OCI-LY7 (cell line): Measurements from ENCODE around the gene FAM13A. TPM values are rescaled to one million over a fixed set of nuclear protein-coding genes. Genes with fewer than 3 reads are reported as not detected.

ENCODE experiments used
- BruUV-seq: library from RNA; stranded (reverse); fragments of 400-500 nt; replicated peaks from 2 replicates; lab custom pipeline; 2021; lab: Mats Ljungman, UMichigan
- CTCF ChIA-PET: fragments of 300-600 bp; sonication (Branson Sonifier 250); formaldehyde crosslinking; loops from one replicate; lab custom pipeline; 2022; ENCODE audit warnings: antibody characterized with exemption; ENCODE audit not compliant: unreplicated experiment; lab: Charles Lee
- POLR2A ChIA-PET: fragments of 300-600 bp; sonication (Branson Sonifier 250); formaldehyde crosslinking; loops from one replicate; lab custom pipeline; 2022; ENCODE audit warnings: antibody characterized with exemption; lab: Charles Lee
- DNase-seq: peaks from one replicate; pipeline ENCODE4 v3.0.0-alpha.2; 2015; ENCODE audit warnings: low spot score
- H2AFZ ChIP-seq: fragments of 200-600 bp; sonication (generic), shearing (Covaris generic); 2 replicates; pipeline ENCODE4 v1.6.1; 2014; ENCODE audit warnings: mild to moderate bottlenecking, antibody characterized with exemption, low read length, moderate library complexity
- H3K27ac ChIP-seq: fragments of 200-600 bp; sonication (generic); 2 replicates; pipeline ENCODE4 v1.5.1; 2014; ENCODE audit warnings: mixed run types, low read depth, mild to moderate bottlenecking, moderate library complexity, low read length, inconsistent platforms; ENCODE audit not compliant: poor library complexity, severe bottlenecking
- H3K36me3 ChIP-seq: fragments of 200-600 bp; sonication (generic); 2 replicates; pipeline ENCODE4 v1.6.1; 2014; ENCODE audit warnings: mild to moderate bottlenecking, antibody characterized with exemption, low read length, moderate library complexity, mixed read lengths; ENCODE audit not compliant: insufficient read depth
- H3K4me1 ChIP-seq: fragments of 200-600 bp; sonication (generic); 2 replicates; pipeline ENCODE4 v1.5.1; 2014; ENCODE audit warnings: mild to moderate bottlenecking, low read length; ENCODE audit not compliant: insufficient read depth, poor library complexity, severe bottlenecking
- H3K4me2 ChIP-seq: fragments of 200-600 bp; sonication (generic); 2 replicates; pipeline ENCODE4 v1.6.1; 2014; ENCODE audit warnings: mild to moderate bottlenecking, low read length
- H3K4me3 ChIP-seq: fragments of 200-600 bp; sonication (generic); 2 replicates; pipeline ENCODE4 v1.5.1; 2014; ENCODE audit warnings: mild to moderate bottlenecking, low read depth, low read length; ENCODE audit not compliant: poor library complexity, severe bottlenecking
- H3K79me2 ChIP-seq: fragments of 200-600 bp; sonication (generic); 2 replicates; pipeline ENCODE4 v1.6.1; 2016; ENCODE audit warnings: low read depth, mild to moderate bottlenecking, low read length, moderate library complexity, mixed read lengths; ENCODE audit not compliant: insufficient read depth
- H3K9me2 ChIP-seq: fragments of 200-600 bp; sonication (generic); 2 replicates; pipeline ENCODE4 v1.6.1; 2016; ENCODE audit warnings: mild to moderate bottlenecking, low read length, mixed read lengths; ENCODE audit not compliant: insufficient read depth
- H3K9me3 ChIP-seq: fragments of 200-600 bp; sonication (generic); 2 replicates; pipeline ENCODE4 v1.6.1; 2014; ENCODE audit warnings: mild to moderate bottlenecking, mixed run types, low read length, mixed read lengths
- H4K20me1 ChIP-seq: fragments of 200-600 bp; sonication (generic); 2 replicates; pipeline ENCODE4 v1.6.1; 2014; ENCODE audit warnings: mild to moderate bottlenecking, antibody characterized with exemption, low read length, moderate library complexity, mixed read lengths; ENCODE audit not compliant: insufficient read depth
- EZH2phosphoT487 ChIP-seq: fragments of 200-600 bp; sonication (generic); IDR thresholded peaks from 2 replicates; pipeline ENCODE4 v1.6.1; 2018; ENCODE audit warnings: low read depth, borderline replicate concordance, mild to moderate bottlenecking, mixed run types, antibody characterized with exemption, low read length, moderate library complexity, mixed read lengths
- intact Hi-C: fragments of 100-400 bp; cut with micrococcal nuclease; formaldehyde crosslinking; loops from one replicate; pipeline ENCODE4 v1.10.0; 2022; ENCODE audit not compliant: unreplicated experiment
- total RNA-seq, 2 experiments: library from RNA; depleted of rRNA in 1 of 2; stranded (reverse); fragments of >200 nt in 1 of 2; shearing (Covaris generic) in 1 of 2; gene quantifications; 2 replicates each; pipeline ENCODE4 v1.2.3, GENCODE V29; 2014 to 2022
- TF ChIP-seq, protein P1 (sequence below): fragments of 200-600 bp; sonication (generic); conservative IDR thresholded peaks from 2 replicates; pipeline ENCODE4 v1.5.1; 2014; ENCODE audit warnings: mild to moderate bottlenecking, antibody characterized with exemption, low read length, moderate library complexity, mixed read lengths

The FAM13A gene
- total RNA-seq, 2 experiments from 2014 or later: not detected

DNA sequence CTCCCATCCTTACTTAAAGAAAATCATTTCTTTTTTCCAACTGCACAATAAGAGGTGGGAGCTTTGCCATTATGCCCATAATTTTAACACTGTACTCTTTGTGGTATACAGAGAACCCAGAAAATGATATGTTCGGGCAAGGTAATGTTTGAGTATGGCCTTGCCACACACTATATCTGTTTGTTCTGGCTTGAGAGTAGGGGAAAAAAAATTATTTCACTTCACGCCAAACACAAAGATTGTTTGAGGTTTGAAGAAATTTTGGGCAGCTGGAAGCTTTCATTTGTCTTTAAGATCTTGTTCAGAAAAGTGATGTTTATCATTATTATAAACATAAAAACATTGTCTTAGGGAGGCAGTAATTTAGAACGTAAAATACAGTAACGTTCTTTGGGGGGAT is 244.0 kb downstream of the FAM13A start:
- no peak overlapping the region for H3K27ac ChIP-seq
- H4K20me1 ChIP-seq: no peaks in the 10 kb centered on the region
- H3K9me3 ChIP-seq: no peaks in the 10 kb centered on the region
- no peak for TF ChIP-seq EZH2phosphoT487
- TF ChIP-seq, protein P1, sequence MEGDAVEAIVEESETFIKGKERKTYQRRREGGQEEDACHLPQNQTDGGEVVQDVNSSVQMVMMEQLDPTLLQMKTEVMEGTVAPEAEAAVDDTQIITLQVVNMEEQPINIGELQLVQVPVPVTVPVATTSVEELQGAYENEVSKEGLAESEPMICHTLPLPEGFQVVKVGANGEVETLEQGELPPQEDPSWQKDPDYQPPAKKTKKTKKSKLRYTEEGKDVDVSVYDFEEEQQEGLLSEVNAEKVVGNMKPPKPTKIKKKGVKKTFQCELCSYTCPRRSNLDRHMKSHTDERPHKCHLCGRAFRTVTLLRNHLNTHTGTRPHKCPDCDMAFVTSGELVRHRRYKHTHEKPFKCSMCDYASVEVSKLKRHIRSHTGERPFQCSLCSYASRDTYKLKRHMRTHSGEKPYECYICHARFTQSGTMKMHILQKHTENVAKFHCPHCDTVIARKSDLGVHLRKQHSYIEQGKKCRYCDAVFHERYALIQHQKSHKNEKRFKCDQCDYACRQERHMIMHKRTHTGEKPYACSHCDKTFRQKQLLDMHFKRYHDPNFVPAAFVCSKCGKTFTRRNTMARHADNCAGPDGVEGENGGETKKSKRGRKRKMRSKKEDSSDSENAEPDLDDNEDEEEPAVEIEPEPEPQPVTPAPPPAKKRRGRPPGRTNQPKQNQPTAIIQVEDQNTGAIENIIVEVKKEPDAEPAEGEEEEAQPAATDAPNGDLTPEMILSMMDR: no peak
- no peaks in the 10 kb centered on the region for H3K36me3 ChIP-seq
- no peak overlapping the region for H3K4me2 ChIP-seq
- no peaks in the 10 kb centered on the region for H3K4me1 ChIP-seq
- CTCF ChIA-PET: no interaction called here
- H3K79me2 ChIP-seq: no peaks in the 10 kb centered on the region
- BruUV-seq: no TSS peak
- POLR2A ChIA-PET: interaction anchor here (0.7 kb wide), 1 partner anchor 110 kb away, joined by 3 read pairs; no protein-coding TSS in a partner anchor
- intact Hi-C loops: no loop called here
- H2AFZ ChIP-seq: no peak overlapping the region
- no peaks in the 10 kb centered on the region for H3K9me2 ChIP-seq
- no peak for DNase-seq
- no peak overlapping the region for H3K4me3 ChIP-seq

- intact Hi-C loops: no loop called here
- no peak overlapping the region for H3K4me2 ChIP-seq
Measured at GRCh38 chr4:88812420-88812819, 244.6 kb downstream of the FAM13A start.

DNA sequence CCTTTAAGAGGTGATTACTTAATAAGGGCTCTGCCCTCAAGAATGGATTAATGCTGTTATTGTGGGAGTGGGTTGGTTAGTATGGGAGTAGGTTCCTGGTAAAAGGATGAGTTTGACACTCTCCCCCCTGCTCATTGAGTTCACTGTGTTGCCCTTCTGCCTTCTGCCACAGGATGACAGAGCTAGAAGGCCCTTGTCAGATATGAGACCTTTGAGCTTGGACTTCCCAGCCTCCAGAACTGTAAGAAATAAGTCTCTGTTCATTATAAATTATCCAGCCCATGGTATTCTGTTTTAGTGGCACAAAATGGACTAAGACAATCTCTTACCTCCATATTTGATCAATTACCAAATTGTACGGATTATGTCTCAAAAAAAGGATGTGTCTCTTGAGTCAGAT is 245.1 kb downstream of the FAM13A start:
- Histone ChIP-seq H3K4me2 (no peak overlapping the region), H3K4me1 (no peaks in the 10 kb centered on the region), H3K9me3 (no peaks in the 10 kb centered on the region), H3K9me2 (no peaks in the 10 kb centered on the region), H2AFZ (no peak overlapping the region), H3K36me3 (no peaks in the 10 kb centered on the region), H4K20me1 (no peaks in the 10 kb centered on the region), H3K4me3 (no peak overlapping the region), H3K27ac (no peak overlapping the region), H3K79me2 (no peaks in the 10 kb centered on the region)
- no TSS peak for BruUV-seq
- TF ChIP-seq, protein P1: no peak
- no peak for TF ChIP-seq EZH2phosphoT487
- intact Hi-C loops: no loop called here
- POLR2A ChIA-PET: no interaction called here
- CTCF ChIA-PET: no interaction called here
- DNase-seq: no peak

More at GRCh38 chr4:88812420-88812819, 244.6 kb downstream of the FAM13A start:
- POLR2A ChIA-PET: interaction anchor here (0.7 kb wide), 1 partner anchor 110 kb away, joined by 3 read pairs; no protein-coding TSS in a partner anchor
- no peak for DNase-seq
- Histone ChIP-seq H4K20me1 (no peaks in the 10 kb centered on the region), H3K27ac (no peak overlapping the region), H3K4me1 (no peaks in the 10 kb centered on the region), H3K79me2 (no peaks in the 10 kb centered on the region), H3K36me3 (no peaks in the 10 kb centered on the region), H3K9me3 (no peaks in the 10 kb centered on the region), H2AFZ (no peak overlapping the region), H3K9me2 (no peaks in the 10 kb centered on the region), H3K4me3 (no peak overlapping the region)
- no peak for TF ChIP-seq EZH2phosphoT487
- TF ChIP-seq, protein P1: no peak
- CTCF ChIA-PET: no interaction called here
- no TSS peak for BruUV-seq
